ENCODE results near the gene CCDC91.

- TF ChIP-seq EZH2 (IDR thresholded peaks at IDR 0.05) (no peak), FOXP2 (optimal IDR thresholded peaks at IDR 0.05; ENCODE audit: control extremely low read depth, extremely low read length, insufficient read depth) (no peak), POLR2AphosphoS5 (IDR thresholded peaks at IDR 0.05; ENCODE audit: borderline replicate concordance, low read depth, low read length) (no peak)
Measured at GRCh38 chr12:28563286-28563685, 373.0 kb downstream of the CCDC91 start.
